ENCODE data around the gene SSR3.

The SSR3 gene

GRCh38 chr3:156543043-156543555 is 11.8 kb downstream of the SSR3 start:
- no peak for DNase-seq (ENCODE audit: low read depth in 1 of 2, low spot score in 1 of 2)
- in situ Hi-C loops (cut with HindIII; ENCODE audit: low pct_unique_long_range_greater_than_20kb, low sequenced_read_pairs) = no loop called here
- no peak for TF ChIP-seq JUND (IDR thresholded peaks at IDR 0.05; ENCODE audit: low read depth)

- in situ Hi-C loops (cut with HindIII; ENCODE audit: low pct_unique_long_range_greater_than_20kb, low sequenced_read_pairs) = no loop called here
- DNase-seq (ENCODE audit: low read depth in 1 of 2, low spot score in 1 of 2) = peak in 1 of 2 experiments; percentile 55
- TF ChIP-seq JUND (IDR thresholded peaks at IDR 0.05; ENCODE audit: low read depth) = no peak
Observed at GRCh38 chr3:156542101-156543042, 12.5 kb downstream of the SSR3 start.

- no peak for TF ChIP-seq JUND (IDR thresholded peaks at IDR 0.05; ENCODE audit: low read depth)
- in situ Hi-C loops (cut with HindIII; ENCODE audit: low pct_unique_long_range_greater_than_20kb, low sequenced_read_pairs) = no loop called here
- DNase-seq (ENCODE audit: low read depth in 1 of 2, low spot score in 1 of 2) = no peak
Observed at GRCh38 chr3:156539802-156540201, 15.1 kb downstream of the SSR3 start.

GRCh38 chr3:156539051-156539450 is 15.9 kb downstream of the SSR3 start:
- TF ChIP-seq JUND (IDR thresholded peaks at IDR 0.05; ENCODE audit: low read depth) = no peak
- in situ Hi-C loops (cut with HindIII; ENCODE audit: low pct_unique_long_range_greater_than_20kb, low sequenced_read_pairs) = no loop called here
- DNase-seq (ENCODE audit: low read depth in 1 of 2, low spot score in 1 of 2) = no peak

- no peak for DNase-seq (ENCODE audit: low read depth in 1 of 2, low spot score in 1 of 2)
- TF ChIP-seq JUND (IDR thresholded peaks at IDR 0.05; ENCODE audit: low read depth) = no peak
- in situ Hi-C loops (cut with HindIII; ENCODE audit: low pct_unique_long_range_greater_than_20kb, low sequenced_read_pairs) = no loop called here
Observed at GRCh38 chr3:156536524-156537316, 18.2 kb downstream of the SSR3 start.

GRCh38 chr3:156535798-156536197 is 19.1 kb downstream of the SSR3 start:
- in situ Hi-C loops (cut with HindIII; ENCODE audit: low pct_unique_long_range_greater_than_20kb, low sequenced_read_pairs) = no loop called here
- no peak for TF ChIP-seq JUND (IDR thresholded peaks at IDR 0.05; ENCODE audit: low read depth)
- no peak for DNase-seq (ENCODE audit: low read depth in 1 of 2, low spot score in 1 of 2)

- TF ChIP-seq JUND (IDR thresholded peaks at IDR 0.05; ENCODE audit: low read depth) = no peak
- in situ Hi-C loops (cut with HindIII; ENCODE audit: low pct_unique_long_range_greater_than_20kb, low sequenced_read_pairs) = no loop called here
Observed at GRCh38 chr3:156535162-156535627, 19.7 kb downstream of the SSR3 start.

GRCh38 chr3:156533205-156533604 is 21.7 kb downstream of the SSR3 start:
- in situ Hi-C loops (cut with HindIII; ENCODE audit: low pct_unique_long_range_greater_than_20kb, low sequenced_read_pairs) = no loop called here
- no peak for TF ChIP-seq JUND (IDR thresholded peaks at IDR 0.05; ENCODE audit: low read depth)
- DNase-seq (ENCODE audit: low read depth in 1 of 2, low spot score in 1 of 2) = no peak

More at GRCh38 chr3:156535162-156535627, 19.7 kb downstream of the SSR3 start:
- DNase-seq (ENCODE audit: low read depth in 1 of 2, low spot score in 1 of 2) = peak in 1 of 2 experiments; percentile 52

- no peak for DNase-seq (ENCODE audit: low read depth in 1 of 2, low spot score in 1 of 2)
- no peak for TF ChIP-seq JUND (IDR thresholded peaks at IDR 0.05; ENCODE audit: low read depth)
- in situ Hi-C loops (cut with HindIII; ENCODE audit: low pct_unique_long_range_greater_than_20kb, low sequenced_read_pairs) = no loop called here
Observed at GRCh38 chr3:156532730-156533129, 22.2 kb downstream of the SSR3 start.

GRCh38 chr3:156530980-156531379 is 23.9 kb downstream of the SSR3 start:
- DNase-seq (ENCODE audit: low read depth in 1 of 2, low spot score in 1 of 2) = no peak
- in situ Hi-C loops (cut with HindIII; ENCODE audit: low pct_unique_long_range_greater_than_20kb, low sequenced_read_pairs) = no loop called here
- TF ChIP-seq JUND (IDR thresholded peaks at IDR 0.05; ENCODE audit: low read depth) = no peak

- in situ Hi-C loops (cut with HindIII; ENCODE audit: low pct_unique_long_range_greater_than_20kb, low sequenced_read_pairs) = no loop called here
- DNase-seq (ENCODE audit: low read depth in 1 of 2, low spot score in 1 of 2) = no peak
- TF ChIP-seq JUND (IDR thresholded peaks at IDR 0.05; ENCODE audit: low read depth) = no peak
Observed at GRCh38 chr3:156527060-156527459, 27.9 kb downstream of the SSR3 start.

- no peak for DNase-seq (ENCODE audit: low read depth in 1 of 2, low spot score in 1 of 2)
- no peak for TF ChIP-seq JUND (IDR thresholded peaks at IDR 0.05; ENCODE audit: low read depth)
- in situ Hi-C loops (cut with HindIII; ENCODE audit: low pct_unique_long_range_greater_than_20kb, low sequenced_read_pairs) = no loop called here
Observed at GRCh38 chr3:156525808-156526207, 29.1 kb downstream of the SSR3 start.

Data from T47D (cell line).